GM23248 (cell line): ENCODE data around the gene UST. TPM values are rescaled to one million over a fixed set of nuclear protein-coding genes. Genes with fewer than 3 reads are reported as not detected.

Experiments used
- DNase-seq: peaks from one replicate; pipeline ENCODE4 v3.0.0-alpha.2; 2015
- H2AFZ ChIP-seq: fragments of 200-600 bp; sonication (generic); 2 replicates; pipeline ENCODE4 v1.6.1; 2016; ENCODE audit warnings: antibody characterized with exemption
- H3F3A ChIP-seq: fragments of 200-600 bp; sonication (generic); 2 replicates; pipeline ENCODE4 v1.6.1; 2016; ENCODE audit warnings: mild to moderate bottlenecking, antibody characterized with exemption, mixed run types; ENCODE audit not compliant: insufficient read depth
- H3K27ac ChIP-seq: fragments of 200-600 bp; sonication (generic); 2 replicates; pipeline ENCODE4 v1.5.1; 2016; ENCODE audit warnings: mild to moderate bottlenecking
- H3K27me3 ChIP-seq: fragments of 200-600 bp; sonication (generic); replicated peaks from 2 replicates; pipeline ENCODE4 v1.6.1; 2016; ENCODE audit warnings: mild to moderate bottlenecking; ENCODE audit not compliant: insufficient read depth
- H3K36me3 ChIP-seq: fragments of 200-600 bp; sonication (generic); 2 replicates; pipeline ENCODE4 v1.6.1; 2016; ENCODE audit warnings: low read depth, mild to moderate bottlenecking
- H3K4me1 ChIP-seq: fragments of 200-600 bp; sonication (generic); 2 replicates; pipeline ENCODE4 v1.6.1; 2016; ENCODE audit warnings: mild to moderate bottlenecking; ENCODE audit not compliant: insufficient read depth
- H3K4me2 ChIP-seq: fragments of 200-600 bp; sonication (generic); one replicate; pipeline ENCODE4 v1.6.1; 2016; ENCODE audit warnings: mild to moderate bottlenecking; ENCODE audit not compliant: unreplicated experiment
- H3K4me3 ChIP-seq: fragments of 200-600 bp; sonication (generic); 2 replicates; pipeline ENCODE4 v1.5.1; 2016; ENCODE audit warnings: mild to moderate bottlenecking
- H3K79me2 ChIP-seq: fragments of 200-600 bp; sonication (generic); 2 replicates; pipeline ENCODE4 v1.6.1; 2016; ENCODE audit warnings: mild to moderate bottlenecking; ENCODE audit not compliant: insufficient read depth
- H3K9ac ChIP-seq: fragments of 200-600 bp; sonication (generic); 2 replicates; pipeline ENCODE4 v1.6.1; 2016; ENCODE audit warnings: mild to moderate bottlenecking
- H3K9me2 ChIP-seq: fragments of 200-600 bp; sonication (generic); 2 replicates; pipeline ENCODE4 v1.6.1; 2016; ENCODE audit warnings: mixed run types, mild to moderate bottlenecking, moderate library complexity; ENCODE audit not compliant: insufficient read depth
- H3K9me3 ChIP-seq: fragments of 200-600 bp; sonication (generic); one replicate; pipeline ENCODE4 v1.6.1; 2017; ENCODE audit warnings: low read depth
- H4K20me1 ChIP-seq: fragments of 200-600 bp; sonication (generic); 2 replicates; pipeline ENCODE4 v1.6.0; 2016; ENCODE audit not compliant: insufficient read depth
- EZH2 ChIP-seq: fragments of 200-600 bp; sonication (generic); IDR thresholded peaks from 2 replicates; pipeline ENCODE4 v1.6.1; 2018; ENCODE audit warnings: antibody characterized with exemption, mild to moderate bottlenecking; ENCODE audit not compliant: insufficient read depth, poor library complexity, severe bottlenecking
- EZH2phosphoT487 ChIP-seq: fragments of 200-600 bp; sonication (generic); IDR thresholded peaks from 2 replicates; pipeline ENCODE4 v1.6.1; 2018; ENCODE audit warnings: antibody characterized with exemption, moderate library complexity, mild to moderate bottlenecking, low read depth; ENCODE audit not compliant: insufficient read depth
- WGBS, 2 experiments: methylation state at CpG; one replicate each; pipeline ENCODE4 v1.1.6; 2015 to 2017; ENCODE audit warnings: low lambda C conversion rate in 2 of 2, low coverage in 1 of 2; ENCODE audit errors: missing lambda C conversion rate in 2 of 2; 5-methylcytosine and 5-hydroxymethylcytosine counted together
- in situ Hi-C: fragments of 300-500 bp; cut with MboI; formaldehyde crosslinking; loops from 2 replicates; pipeline ENCODE4 v1.15.0; 2020
- polyA plus RNA-seq: library from polyadenylated mRNA; unstranded; fragments of >200 nt; fragmentation: Nextera tagmentation; extraction: Ambion mirVana; gene quantifications from 2 replicates; pipeline ENCODE4 v1.2.1, GENCODE V29; 2016
- total RNA-seq: library from RNA; depleted of rRNA; stranded (reverse); fragments of >200 nt; shearing (Covaris generic); gene quantifications from 2 replicates; pipeline ENCODE4 v1.2.3, GENCODE V29; 2014

UST gene
- total and polyA plus RNA-seq, 2 experiments from 2014 or later, result 10.1 to 23.3 TPM

GRCh38 chr6:148700741-148701311 is 46.0 kb upstream of the UST start:
- Histone ChIP-seq H3K9me2 (no peaks in the 10 kb centered on the region), H3F3A (peaks cover 15% of the 10 kb centered on the region; the same call in 1 of the 2 replicates), H3K9me3 (no peaks in the 10 kb centered on the region), H3K27me3 (no peaks in the 10 kb centered on the region), H3K27ac (peak overlapping the region; percentile 72), H3K4me2 (peak overlapping the region; percentile 97), H3K36me3 (no peaks in the 10 kb centered on the region), H2AFZ (peak overlapping the region; percentile 96), H3K79me2 (no peaks in the 10 kb centered on the region), H3K4me3 (peak overlapping the region; percentile 75), H4K20me1 (no peaks in the 10 kb centered on the region), H3K9ac (peak overlapping the region; percentile 78), H3K4me1 (peaks cover 18% of the 10 kb centered on the region)
- in situ Hi-C loops, result no loop called here
- TF ChIP-seq EZH2, result no peak
- no peak for TF ChIP-seq EZH2phosphoT487
- WGBS, 2 experiments, result 3 to 5% methylated on average over 8 of the region's 8 CpGs
- peak; percentile 83 for DNase-seq

DNA sequence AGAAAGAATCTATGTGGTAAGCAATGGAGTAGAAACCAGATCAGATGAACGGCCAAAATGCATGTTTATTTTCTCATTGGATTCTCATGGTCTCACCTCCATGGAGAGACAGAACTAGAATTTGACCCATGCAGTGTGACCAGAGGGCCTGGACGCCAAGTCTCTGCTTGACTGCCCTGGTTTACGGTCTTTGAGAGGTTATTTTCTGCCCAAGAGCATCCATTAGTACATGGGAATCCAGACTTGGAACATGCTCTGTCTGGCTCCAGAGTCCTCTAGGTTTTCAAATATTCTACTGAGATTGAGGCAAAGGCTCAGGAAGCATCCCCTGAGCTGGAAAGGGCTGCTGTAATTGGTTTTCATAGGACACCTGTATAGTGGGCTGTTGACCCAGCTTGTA is 45.5 kb upstream of the UST start:
- in situ Hi-C loops, result no loop called here
- Histone ChIP-seq H2AFZ (peak overlapping the region; percentile 96), H3K9me3 (no peaks in the 10 kb centered on the region), H3K27ac (peak overlapping the region; percentile 72), H3F3A (peaks cover 15% of the 10 kb centered on the region; the same call in 1 of the 2 replicates), H3K36me3 (no peaks in the 10 kb centered on the region), H3K9me2 (no peaks in the 10 kb centered on the region), H3K9ac (peak overlapping the region; percentile 78), H3K4me3 (peak overlapping the region; percentile 75), H4K20me1 (no peaks in the 10 kb centered on the region), H3K79me2 (no peaks in the 10 kb centered on the region), H3K27me3 (no peaks in the 10 kb centered on the region), H3K4me2 (peak overlapping the region; percentile 97), H3K4me1 (peaks cover 18% of the 10 kb centered on the region)
- peak; percentile 8 for DNase-seq
- 39 to 46% methylated on average over 3 of the region's 3 CpGs for WGBS, 2 experiments
- TF ChIP-seq EZH2phosphoT487, result no peak

DNA sequence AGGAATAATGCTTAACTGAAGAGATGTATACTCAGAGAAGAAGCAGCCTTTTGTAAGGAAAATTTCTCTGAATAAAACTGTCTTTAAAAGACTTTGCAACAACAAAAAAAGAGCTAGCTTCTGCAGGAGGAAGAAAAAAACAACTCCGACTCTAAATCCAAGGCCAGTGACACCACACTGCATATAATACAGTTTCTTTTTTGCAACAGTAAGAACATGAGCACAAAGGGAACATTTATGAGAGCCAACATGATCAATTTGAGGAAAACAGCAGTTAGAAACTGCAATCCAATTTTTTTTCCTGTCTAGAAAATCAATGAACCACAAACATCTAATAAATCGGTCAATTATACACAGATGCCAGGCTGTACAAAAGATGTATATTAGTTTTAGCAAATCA is 42.9 kb upstream of the UST start:
- no peaks in the 10 kb centered on the region for H3K9me3 ChIP-seq
- H3K4me1 ChIP-seq, result peaks cover 19% of the 10 kb centered on the region
- no peaks in the 10 kb centered on the region for H3K27me3 ChIP-seq
- 25 to 40% methylated on average over 2 of the region's 2 CpGs for WGBS, 2 experiments
- no peaks in the 10 kb centered on the region for H3K9me2 ChIP-seq
- no peaks in the 10 kb centered on the region for H3K36me3 ChIP-seq
- no peak overlapping the region for H3K27ac ChIP-seq
- H2AFZ ChIP-seq, result no peak overlapping the region
- no peak overlapping the region for H3K4me3 ChIP-seq
- TF ChIP-seq EZH2 (no peak), EZH2phosphoT487 (no peak)
- no peaks in the 10 kb centered on the region for H4K20me1 ChIP-seq
- peaks cover 15% of the 10 kb centered on the region; the same call in 1 of the 2 replicates for H3F3A ChIP-seq
- no peak overlapping the region for H3K4me2 ChIP-seq
- H3K9ac ChIP-seq, result no peak overlapping the region
- DNase-seq, result no peak
- in situ Hi-C loops, result no loop called here
- no peaks in the 10 kb centered on the region for H3K79me2 ChIP-seq

GRCh38 chr6:148704400-148705246 is 42.2 kb upstream of the UST start:
- in situ Hi-C loops, result no loop called here
- no peak for DNase-seq

More at GRCh38 chr6:148704400-148705246, 42.2 kb upstream of the UST start:
- Histone ChIP-seq H3K27me3 (no peaks in the 10 kb centered on the region), H4K20me1 (no peaks in the 10 kb centered on the region), H3K79me2 (no peaks in the 10 kb centered on the region), H3K27ac (no peak overlapping the region), H3K36me3 (no peaks in the 10 kb centered on the region), H3K4me2 (no peak overlapping the region), H3K4me3 (no peak overlapping the region), H3K9me3 (no peaks in the 10 kb centered on the region), H3F3A (peaks cover 10% of the 10 kb centered on the region; the same call in 1 of the 2 replicates), H3K9ac (no peak overlapping the region), H3K4me1 (peaks cover 19% of the 10 kb centered on the region), H2AFZ (no peak overlapping the region), H3K9me2 (no peaks in the 10 kb centered on the region)
- TF ChIP-seq EZH2, result no peak
- TF ChIP-seq EZH2phosphoT487, result no peak
- 80 to 87% methylated on average over 7 of the region's 7 CpGs for WGBS, 2 experiments
